HL-60 (cell line): ENCODE data around the gene TBL3.

ENCODE experiments used
- DNase-seq, 2 experiments: peaks; one replicate each; pipeline ENCODE4 v3.0.0-alpha.2; 2010 to 2020; ENCODE audit warnings: low read depth in 1 of 2, low spot score in 1 of 2
- H3K27ac ChIP-seq: fragments of 250-450 bp; sonication (Bioruptor Pico); replicated peaks from 2 replicates; pipeline ENCODE4 v1.5.1; 2020; ENCODE audit warnings: mild to moderate bottlenecking, moderate library complexity
- H3K27me3 ChIP-seq: fragments of 250-450 bp; sonication (Bioruptor Pico); 2 replicates; pipeline ENCODE4 v1.5.1; 2021; ENCODE audit warnings: mild to moderate bottlenecking, moderate library complexity; ENCODE audit not compliant: insufficient read depth, poor library complexity, severe bottlenecking
- H3K4me3 ChIP-seq: replicated peaks from 2 replicates; pipeline ENCODE4 v1.5.1; 2011; ENCODE audit warnings: mild to moderate bottlenecking, control low read depth, low read length; ENCODE audit not compliant: insufficient read depth
- CTCF ChIP-seq: IDR thresholded peaks from one replicate; pipeline ENCODE4 v1.5.1; 2011; ENCODE audit warnings: low read length, control low read depth, inconsistent platforms; ENCODE audit not compliant: insufficient read depth
- GABPA ChIP-seq: IDR thresholded peaks from 2 replicates; pipeline ENCODE4 v1.6.1; 2012; ENCODE audit warnings: low read depth
- POLR2AphosphoS5 ChIP-seq: IDR thresholded peaks from 2 replicates; pipeline ENCODE4 v1.6.1; 2012; ENCODE audit warnings: low read depth
- REST ChIP-seq: IDR thresholded peaks from 2 replicates; pipeline ENCODE4 v1.6.1; 2012; ENCODE audit warnings: low read depth; ENCODE audit not compliant: insufficient replicate concordance
- SPI1 ChIP-seq: IDR thresholded peaks from 2 replicates; pipeline ENCODE4 v1.6.1; 2012; ENCODE audit warnings: low read depth, mild to moderate bottlenecking, borderline replicate concordance

Gene TBL3

GRCh38 chr16:2024032-2024420 lies 52.2 kb downstream of the TBL3 start:
- no peak for DNase-seq
- Histone ChIP-seq H3K27me3 (peaks cover 34% of the 10 kb centered on the region), H3K4me3 (no peak overlapping the region), H3K27ac (no peak overlapping the region)
- no peak for TF ChIP-seq CTCF
- no peak for TF ChIP-seq GABPA
- TF ChIP-seq SPI1, result no peak
- no peak for TF ChIP-seq POLR2AphosphoS5
- no peak for TF ChIP-seq REST

- no peak for DNase-seq
- Histone ChIP-seq H3K4me3 (no peak overlapping the region), H3K27me3 (peaks cover 24% of the 10 kb centered on the region), H3K27ac (no peak overlapping the region)
- TF ChIP-seq SPI1 (no peak), POLR2AphosphoS5 (no peak), CTCF (no peak), REST (no peak)
Measured at GRCh38 chr16:2025251-2025650, 53.4 kb downstream of the TBL3 start.

- Histone ChIP-seq H3K27me3 (peaks cover 23% of the 10 kb centered on the region), H3K4me3 (no peak overlapping the region), H3K27ac (no peak overlapping the region)
- no peak for TF ChIP-seq SPI1
- TF ChIP-seq GABPA, result no peak
- no peak for TF ChIP-seq CTCF
- TF ChIP-seq POLR2AphosphoS5, result no peak
- no peak for TF ChIP-seq REST
- no peak for DNase-seq
Measured at GRCh38 chr16:2025878-2026460, 54.1 kb downstream of the TBL3 start.
